Measurements from ENCODE around the gene BRD8. TPM values are rescaled to one million over a fixed set of nuclear protein-coding genes. Genes with fewer than 3 reads are reported as not detected.

The BRD8 gene
- total and polyA plus RNA-seq, 4 donors, result 23.3 to 80.1 (median 33.5) TPM

DNA sequence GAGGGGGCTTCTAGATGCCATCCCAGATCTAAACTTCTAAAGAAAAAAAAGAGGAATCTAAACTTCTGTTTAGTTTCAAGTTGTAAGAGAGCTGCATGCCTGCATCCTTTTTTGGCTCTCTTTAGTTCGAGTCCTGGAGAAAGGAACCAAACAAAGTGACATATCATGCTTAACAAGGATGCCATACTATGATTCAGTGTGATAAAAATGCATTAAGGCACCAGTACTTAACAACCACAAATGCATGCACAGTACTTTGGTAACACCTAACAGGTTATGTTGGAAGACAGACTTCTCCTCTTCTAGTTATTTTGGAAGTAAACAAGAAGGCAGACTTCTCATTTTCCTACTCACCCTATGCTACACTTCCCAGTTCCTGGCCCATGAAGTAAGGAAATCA, 66.5 kb downstream of the BRD8 start:
- Histone ChIP-seq H3K9ac (ENCODE audit: insufficient read depth in 1 of 2, low read length in 2 of 2) (no peak overlapping the region), H3K4me1 (ENCODE audit: control insufficient read depth in 5 of 5, insufficient read depth in 5 of 5, low read length in 5 of 5) (peaks cover 0 to 15% (median 0%) of the 10 kb centered on the region in 5 donors), H3K27me3 (ENCODE audit: control insufficient read depth in 3 of 3, insufficient read depth in 3 of 3, low read length in 2 of 3) (no peaks in the 10 kb centered on the region), H3K9me3 (ENCODE audit: control insufficient read depth in 4 of 4, insufficient read depth in 3 of 4, low read length in 3 of 4) (no peaks in the 10 kb centered on the region), H3K4me3 (no peak overlapping the region), H3K36me3 (ENCODE audit: control insufficient read depth in 4 of 4, insufficient read depth in 4 of 4, low read length in 4 of 4) (no peaks in the 10 kb centered on the region), H3K27ac (ENCODE audit: low read depth in 1 of 2, low read length in 1 of 2) (no peak overlapping the region)
- WGBS, 2 donors, result 20 to 26% methylated on average over 1 of the region's 1 CpG
- DNase-seq, result no peak
- ATAC-seq (ENCODE audit: insufficient read depth, low FRiP score), result no peak
- TF ChIP-seq, protein P1, sequence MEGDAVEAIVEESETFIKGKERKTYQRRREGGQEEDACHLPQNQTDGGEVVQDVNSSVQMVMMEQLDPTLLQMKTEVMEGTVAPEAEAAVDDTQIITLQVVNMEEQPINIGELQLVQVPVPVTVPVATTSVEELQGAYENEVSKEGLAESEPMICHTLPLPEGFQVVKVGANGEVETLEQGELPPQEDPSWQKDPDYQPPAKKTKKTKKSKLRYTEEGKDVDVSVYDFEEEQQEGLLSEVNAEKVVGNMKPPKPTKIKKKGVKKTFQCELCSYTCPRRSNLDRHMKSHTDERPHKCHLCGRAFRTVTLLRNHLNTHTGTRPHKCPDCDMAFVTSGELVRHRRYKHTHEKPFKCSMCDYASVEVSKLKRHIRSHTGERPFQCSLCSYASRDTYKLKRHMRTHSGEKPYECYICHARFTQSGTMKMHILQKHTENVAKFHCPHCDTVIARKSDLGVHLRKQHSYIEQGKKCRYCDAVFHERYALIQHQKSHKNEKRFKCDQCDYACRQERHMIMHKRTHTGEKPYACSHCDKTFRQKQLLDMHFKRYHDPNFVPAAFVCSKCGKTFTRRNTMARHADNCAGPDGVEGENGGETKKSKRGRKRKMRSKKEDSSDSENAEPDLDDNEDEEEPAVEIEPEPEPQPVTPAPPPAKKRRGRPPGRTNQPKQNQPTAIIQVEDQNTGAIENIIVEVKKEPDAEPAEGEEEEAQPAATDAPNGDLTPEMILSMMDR (IDR thresholded peaks at IDR 0.05; ENCODE audit: control extremely low read depth, extremely low read depth), result no peak

DNA sequence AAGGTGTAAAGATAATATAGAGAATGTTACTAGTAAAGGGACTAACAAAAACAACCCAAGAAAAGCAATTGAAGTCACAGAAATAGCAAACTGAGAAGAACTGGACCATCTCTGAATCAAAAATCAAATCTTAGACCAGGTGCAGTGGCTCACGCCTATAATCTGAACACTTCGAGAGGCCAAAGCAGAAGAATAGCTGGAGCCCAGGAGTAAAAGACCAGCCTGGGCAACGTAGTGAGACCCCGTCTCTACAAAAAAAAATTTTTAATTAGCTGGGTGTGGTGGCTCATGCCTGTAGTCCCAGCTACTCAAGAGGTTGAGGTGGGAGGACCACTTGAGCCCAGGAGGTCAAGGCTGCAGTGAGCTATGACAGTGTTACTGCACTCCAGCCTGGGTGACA, 67.2 kb downstream of the BRD8 start:
- DNase-seq (no peak), ATAC-seq (ENCODE audit: insufficient read depth, low FRiP score) (no peak)
- no peak overlapping the region for H3K4me3 ChIP-seq
- TF ChIP-seq, protein P1 (IDR thresholded peaks at IDR 0.05; ENCODE audit: control extremely low read depth, extremely low read depth), result no peak
- H3K4me1 ChIP-seq (ENCODE audit: control insufficient read depth in 5 of 5, insufficient read depth in 5 of 5, low read length in 5 of 5), result peaks cover 0 to 15% (median 0%) of the 10 kb centered on the region in 5 donors
- H3K9ac ChIP-seq (ENCODE audit: insufficient read depth in 1 of 2, low read length in 2 of 2), result no peak overlapping the region
- H3K27me3 ChIP-seq (ENCODE audit: control insufficient read depth in 3 of 3, insufficient read depth in 3 of 3, low read length in 2 of 3), result no peaks in the 10 kb centered on the region
- H3K36me3 ChIP-seq (ENCODE audit: control insufficient read depth in 4 of 4, insufficient read depth in 4 of 4, low read length in 4 of 4), result no peaks in the 10 kb centered on the region
- no peaks in the 10 kb centered on the region for H3K9me3 ChIP-seq (ENCODE audit: control insufficient read depth in 4 of 4, insufficient read depth in 3 of 4, low read length in 3 of 4)
- no peak overlapping the region for H3K27ac ChIP-seq (ENCODE audit: low read depth in 1 of 2, low read length in 1 of 2)
- 77 to 85% methylated on average over 4 of the region's 4 CpGs for WGBS, 2 donors

DNA sequence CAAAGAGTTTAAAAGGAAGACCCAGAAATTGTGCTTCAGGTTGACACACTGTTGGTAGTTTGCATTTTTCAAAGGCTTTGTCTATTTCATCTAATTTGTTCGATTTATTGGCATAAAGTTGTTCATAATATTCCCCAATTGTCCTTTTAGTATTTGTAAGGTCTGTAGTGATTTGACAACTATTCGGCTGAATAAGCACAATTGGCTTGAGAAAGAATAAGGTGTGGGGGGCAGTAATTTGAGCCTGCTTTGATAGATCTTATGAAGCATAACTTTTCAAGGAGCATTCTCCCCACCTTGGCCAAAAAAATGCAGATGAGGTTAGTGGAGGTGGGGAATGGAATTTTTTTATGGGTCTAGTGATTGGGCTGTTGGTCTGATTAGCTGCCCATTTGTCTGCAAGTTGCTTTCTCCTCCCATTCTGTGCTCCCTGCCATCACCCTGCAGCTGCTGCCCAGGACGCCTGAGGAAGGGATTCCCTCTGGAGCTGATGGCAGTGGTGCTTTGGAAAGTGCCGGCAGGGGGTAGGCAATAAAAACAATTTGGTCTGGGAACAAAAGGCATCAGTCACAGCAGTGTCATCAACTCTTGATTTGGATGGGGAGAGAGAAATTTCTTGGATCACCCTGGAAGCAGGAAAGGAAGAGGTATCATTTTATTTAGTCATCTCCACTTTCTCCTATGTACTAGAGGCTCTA, 68.0 kb downstream of the BRD8 start:
- 59 to 80% methylated on average over 4 of the region's 4 CpGs for WGBS, 2 donors
- no peak for ATAC-seq (ENCODE audit: insufficient read depth, low FRiP score)
- Histone ChIP-seq H3K9ac (ENCODE audit: insufficient read depth in 1 of 2, low read length in 2 of 2) (no peak overlapping the region), H3K4me1 (ENCODE audit: control insufficient read depth in 5 of 5, insufficient read depth in 5 of 5, low read length in 5 of 5) (peaks cover 0 to 15% (median 0%) of the 10 kb centered on the region in 5 donors), H3K9me3 (ENCODE audit: control insufficient read depth in 4 of 4, insufficient read depth in 3 of 4, low read length in 3 of 4) (no peaks in the 10 kb centered on the region), H3K27me3 (ENCODE audit: control insufficient read depth in 3 of 3, insufficient read depth in 3 of 3, low read length in 2 of 3) (no peaks in the 10 kb centered on the region), H3K4me3 (no peak overlapping the region), H3K27ac (ENCODE audit: low read depth in 1 of 2, low read length in 1 of 2) (no peak overlapping the region), H3K36me3 (ENCODE audit: control insufficient read depth in 4 of 4, insufficient read depth in 4 of 4, low read length in 4 of 4) (no peaks in the 10 kb centered on the region)
- no peak for DNase-seq
- TF ChIP-seq, protein P1 (IDR thresholded peaks at IDR 0.05; ENCODE audit: control extremely low read depth, extremely low read depth), result no peak

Data from lung (tissue), 12 donors.